SK-N-MC (cell line): ENCODE data around the gene PELI1.

Experiments
- DNase-seq: peaks from one replicate; pipeline ENCODE4 v3.0.0-alpha.2; 2011; ENCODE audit warnings: low read depth, low spot score
- H3K27ac ChIP-seq: fragments of 200-600 bp; sonication (generic); 2 replicates; pipeline ENCODE4 v1.5.1; 2016; ENCODE audit warnings: mixed run types
- H3K36me3 ChIP-seq: fragments of 200-600 bp; sonication (generic); 2 replicates; pipeline ENCODE4 v1.6.1; 2017; ENCODE audit warnings: antibody characterized with exemption, low read length, mixed read lengths; ENCODE audit not compliant: insufficient read depth
- H3K4me3 ChIP-seq: fragments of 200-600 bp; sonication (generic); 2 replicates; pipeline ENCODE4 v1.5.1; 2016
- H3K9ac ChIP-seq: fragments of 200-600 bp; sonication (generic); 2 replicates; pipeline ENCODE4 v1.8.0; 2017; ENCODE audit warnings: mixed run types, mixed read lengths; ENCODE audit not compliant: insufficient read length
- H3K9me3 ChIP-seq: fragments of 200-600 bp; sonication (generic); 2 replicates; pipeline ENCODE4 v1.6.1; 2017; ENCODE audit warnings: low read depth, mild to moderate bottlenecking, antibody characterized with exemption, low read length, moderate library complexity, mixed read lengths
- EZH2 ChIP-seq: fragments of 200-600 bp; sonication (generic); IDR thresholded peaks from one replicate; pipeline ENCODE4 v1.6.1; 2017; ENCODE audit warnings: antibody characterized with exemption
- FOXP2 ChIP-seq: optimal IDR thresholded peaks from 2 replicates; pipeline ENCODE3; 2011; ENCODE audit warnings: mild to moderate bottlenecking, moderate library complexity; ENCODE audit not compliant: insufficient read depth; ENCODE audit errors: extremely low read length, control extremely low read depth
- POLR2AphosphoS5 ChIP-seq: IDR thresholded peaks from 2 replicates; pipeline ENCODE4 v1.6.1; 2012; ENCODE audit warnings: mild to moderate bottlenecking, low read depth, low read length, borderline replicate concordance

Gene PELI1

DNA sequence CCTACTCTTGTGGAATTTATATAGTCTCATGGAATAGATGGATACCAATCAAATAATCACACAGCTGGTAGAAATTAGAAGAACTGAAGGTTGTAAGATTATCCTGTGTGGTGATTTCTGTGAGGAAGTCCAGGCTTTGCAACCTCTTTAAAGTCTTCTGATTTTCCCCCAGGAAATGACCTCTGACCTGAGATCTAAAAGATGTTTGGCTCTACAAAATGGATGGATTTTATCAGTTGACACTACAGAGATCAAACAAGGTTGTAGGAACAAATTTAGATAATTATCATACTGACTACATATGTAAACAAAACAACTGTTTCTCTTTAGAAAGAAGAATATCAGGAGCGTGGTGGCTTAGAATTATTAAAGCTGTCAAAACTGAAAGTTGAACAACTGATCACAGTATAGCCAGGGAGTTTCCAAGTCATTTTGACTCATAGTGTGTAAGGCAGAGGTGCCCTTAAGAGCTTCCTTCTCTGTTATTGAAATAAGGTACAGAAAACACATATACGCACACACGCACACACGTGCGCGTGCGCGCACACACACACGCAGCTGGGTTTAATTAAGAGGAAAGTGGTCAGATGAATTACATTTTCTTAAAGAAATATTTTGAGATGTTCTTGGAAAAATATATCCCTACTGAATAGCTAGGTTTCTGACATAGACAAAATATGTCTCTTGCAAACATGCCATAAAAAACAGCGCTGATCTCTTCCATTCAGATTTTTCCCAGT is 35.5 kb upstream of the PELI1 start:
- TF ChIP-seq EZH2 (no peak), FOXP2 (no peak), POLR2AphosphoS5 (no peak)
- no peaks in the 10 kb centered on the region for H3K36me3 ChIP-seq
- no peak for DNase-seq
- no peaks in the 10 kb centered on the region for H3K9me3 ChIP-seq
- H3K27ac ChIP-seq = no peak overlapping the region
- H3K4me3 ChIP-seq = no peak overlapping the region
- H3K9ac ChIP-seq = no peak overlapping the region

DNA sequence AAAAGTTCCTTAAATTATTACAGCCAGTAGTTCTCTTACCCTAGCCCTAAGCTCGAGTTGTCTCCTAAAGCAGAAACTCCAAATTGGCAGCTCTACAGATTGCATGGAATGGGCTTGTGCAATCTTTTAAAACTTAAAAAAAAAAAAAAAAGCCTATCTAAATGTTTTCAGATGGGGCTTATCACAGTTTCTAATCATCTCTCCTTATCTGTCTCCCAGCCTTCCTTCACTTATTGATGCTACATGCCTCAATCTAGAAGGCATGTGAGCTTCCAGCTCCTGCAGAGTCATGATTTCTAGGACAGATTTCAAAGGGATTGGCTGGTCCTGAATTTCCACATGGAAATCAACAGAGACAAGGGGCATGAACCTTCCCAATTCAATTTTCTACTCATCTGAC is 33.1 kb upstream of the PELI1 start:
- Histone ChIP-seq H3K36me3 (no peaks in the 10 kb centered on the region), H3K4me3 (no peak overlapping the region), H3K9me3 (no peaks in the 10 kb centered on the region), H3K27ac (peak overlapping the region; percentile 60), H3K9ac (no peak overlapping the region)
- no peak for DNase-seq
- TF ChIP-seq EZH2 = no peak
- no peak for TF ChIP-seq FOXP2
- no peak for TF ChIP-seq POLR2AphosphoS5

DNA sequence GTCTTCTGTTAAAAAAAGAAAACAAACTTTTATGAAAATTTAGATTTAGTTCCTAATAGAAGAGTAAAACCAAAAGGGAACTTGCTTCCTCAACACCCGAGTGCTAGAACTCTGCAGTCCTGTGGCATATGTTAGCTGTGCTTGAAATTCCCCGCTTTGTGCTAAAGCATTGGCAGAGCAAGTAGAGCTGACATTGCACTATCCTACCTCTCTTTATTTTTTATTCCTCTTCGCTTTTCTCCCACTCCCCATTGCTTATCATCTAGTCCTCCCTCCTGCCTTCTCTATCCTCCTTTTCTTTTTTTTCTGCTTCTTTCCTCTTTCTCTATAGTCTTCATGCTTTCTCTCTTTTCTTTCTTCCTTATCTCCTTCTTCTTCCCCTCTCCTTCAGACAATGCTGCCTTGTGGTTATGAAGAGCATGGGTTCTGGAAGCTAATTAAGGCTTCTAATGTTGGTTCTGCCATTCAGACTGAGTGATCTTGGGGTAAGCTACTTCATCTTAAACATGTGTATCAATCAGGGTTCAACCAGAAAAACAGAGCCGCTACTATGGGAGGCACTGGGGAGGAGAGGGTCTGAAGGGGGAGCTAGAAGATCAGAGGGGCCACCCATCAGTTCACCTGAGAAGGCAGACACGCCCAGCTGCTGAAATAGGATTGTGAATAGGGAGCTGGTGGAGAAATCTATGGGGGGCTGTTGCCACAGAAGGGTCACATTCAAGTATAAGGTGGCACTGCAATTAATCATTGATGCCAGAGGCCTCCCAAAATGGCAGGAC is 31.4 kb upstream of the PELI1 start:
- H3K4me3 ChIP-seq = no peak overlapping the region
- H3K27ac ChIP-seq = no peak overlapping the region
- TF ChIP-seq EZH2 (no peak), POLR2AphosphoS5 (no peak)
- H3K36me3 ChIP-seq = no peaks in the 10 kb centered on the region
- no peak overlapping the region for H3K9ac ChIP-seq
- no peaks in the 10 kb centered on the region for H3K9me3 ChIP-seq
- no peak for DNase-seq

DNA sequence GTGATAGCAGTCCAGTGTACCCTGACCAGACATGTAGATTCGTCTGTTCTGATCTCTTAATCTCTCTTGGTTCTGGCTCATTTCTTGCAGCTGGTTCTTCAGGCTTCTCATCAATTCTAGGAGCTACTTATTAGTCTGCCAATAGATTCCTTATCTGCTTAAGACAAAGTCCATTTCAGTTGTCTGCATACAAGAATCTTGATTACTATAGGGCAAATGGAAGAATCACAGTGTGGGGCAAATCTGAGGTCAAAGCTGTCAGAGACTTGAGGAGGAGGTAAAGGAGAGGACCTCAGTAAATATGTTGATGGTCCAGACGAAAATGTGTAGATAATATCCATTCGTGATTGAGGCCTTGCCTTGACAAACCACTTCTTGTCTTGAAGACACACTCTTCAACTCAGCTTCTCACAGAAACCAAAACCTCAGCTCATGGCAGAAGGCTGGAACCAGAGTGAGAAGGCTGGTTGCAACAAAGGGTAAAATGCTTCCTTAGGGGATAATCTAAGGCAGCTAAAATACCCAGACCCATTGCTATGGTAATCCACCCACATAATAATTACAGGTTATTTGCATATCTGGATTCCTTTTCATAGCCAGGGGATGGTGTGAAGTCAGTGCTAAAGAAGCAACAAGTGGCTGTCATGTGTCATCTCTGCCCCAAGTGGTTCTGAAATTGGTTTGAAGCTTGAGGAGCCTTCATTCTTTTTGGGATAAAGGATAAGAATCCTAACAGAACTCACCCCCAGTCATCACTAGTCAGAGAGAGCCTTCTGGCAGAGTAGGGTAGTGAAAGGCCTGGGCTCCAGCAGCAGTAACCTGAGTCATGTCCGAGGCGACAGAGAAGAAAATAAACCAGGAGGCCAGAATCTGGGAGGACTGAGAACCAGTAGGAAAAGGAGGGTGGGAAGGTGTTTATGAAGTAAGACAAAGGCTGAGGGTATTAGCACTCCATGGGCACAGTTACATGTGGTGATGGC is 29.2 kb upstream of the PELI1 start:
- no peak overlapping the region for H3K9ac ChIP-seq
- no peak overlapping the region for H3K27ac ChIP-seq
- no peaks in the 10 kb centered on the region for H3K36me3 ChIP-seq
- no peak overlapping the region for H3K4me3 ChIP-seq
- no peaks in the 10 kb centered on the region for H3K9me3 ChIP-seq
- TF ChIP-seq POLR2AphosphoS5 = no peak
- no peak for TF ChIP-seq EZH2
- no peak for TF ChIP-seq FOXP2
- DNase-seq = no peak

DNA sequence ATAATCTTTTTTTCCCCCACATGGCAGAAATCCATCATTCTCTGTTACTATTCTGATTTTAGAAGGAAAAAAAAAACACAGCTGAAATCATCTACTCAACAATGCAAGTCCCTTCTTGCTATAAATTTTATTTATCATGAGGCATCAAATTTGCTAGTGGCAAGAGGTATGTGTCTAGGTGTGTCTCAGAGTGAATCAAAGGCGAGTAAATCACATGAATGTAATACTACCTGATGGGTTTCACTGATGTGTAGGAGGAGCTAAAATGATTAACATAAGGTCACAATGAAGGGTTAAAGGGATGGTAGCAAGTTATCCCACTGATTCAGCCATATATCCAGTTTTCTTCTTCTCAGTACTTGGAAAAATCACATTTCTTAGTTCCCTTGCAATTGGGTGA is 24.5 kb upstream of the PELI1 start:
- no peaks in the 10 kb centered on the region for H3K9me3 ChIP-seq
- no peak for DNase-seq
- no peak overlapping the region for H3K4me3 ChIP-seq
- no peaks in the 10 kb centered on the region for H3K36me3 ChIP-seq
- H3K9ac ChIP-seq = no peak overlapping the region
- no peak overlapping the region for H3K27ac ChIP-seq
- no peak for TF ChIP-seq EZH2
- TF ChIP-seq POLR2AphosphoS5 = no peak
- no peak for TF ChIP-seq FOXP2

DNA sequence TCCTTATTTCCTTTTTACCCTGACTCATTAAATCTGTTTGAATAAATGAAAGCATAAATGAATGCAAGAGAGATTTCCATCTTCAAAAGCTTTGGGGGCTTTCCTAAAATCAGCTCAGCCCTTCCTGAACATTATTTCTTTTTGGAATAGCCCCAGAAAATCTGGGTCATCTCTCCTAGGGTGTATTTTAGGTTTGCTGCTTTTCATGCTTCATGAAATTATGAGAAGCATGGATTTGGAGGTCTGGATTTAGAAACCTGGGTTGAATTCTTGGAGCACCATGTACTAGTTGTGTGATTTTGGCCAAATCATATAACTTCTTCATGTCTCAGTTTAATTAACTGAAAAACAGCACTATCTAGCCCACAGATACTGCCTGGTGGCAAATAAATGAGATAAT is 24.0 kb upstream of the PELI1 start:
- H3K36me3 ChIP-seq = no peaks in the 10 kb centered on the region
- TF ChIP-seq EZH2 (no peak), POLR2AphosphoS5 (no peak), FOXP2 (no peak)
- no peaks in the 10 kb centered on the region for H3K9me3 ChIP-seq
- no peak overlapping the region for H3K27ac ChIP-seq
- no peak overlapping the region for H3K4me3 ChIP-seq
- no peak overlapping the region for H3K9ac ChIP-seq
- no peak for DNase-seq

DNA sequence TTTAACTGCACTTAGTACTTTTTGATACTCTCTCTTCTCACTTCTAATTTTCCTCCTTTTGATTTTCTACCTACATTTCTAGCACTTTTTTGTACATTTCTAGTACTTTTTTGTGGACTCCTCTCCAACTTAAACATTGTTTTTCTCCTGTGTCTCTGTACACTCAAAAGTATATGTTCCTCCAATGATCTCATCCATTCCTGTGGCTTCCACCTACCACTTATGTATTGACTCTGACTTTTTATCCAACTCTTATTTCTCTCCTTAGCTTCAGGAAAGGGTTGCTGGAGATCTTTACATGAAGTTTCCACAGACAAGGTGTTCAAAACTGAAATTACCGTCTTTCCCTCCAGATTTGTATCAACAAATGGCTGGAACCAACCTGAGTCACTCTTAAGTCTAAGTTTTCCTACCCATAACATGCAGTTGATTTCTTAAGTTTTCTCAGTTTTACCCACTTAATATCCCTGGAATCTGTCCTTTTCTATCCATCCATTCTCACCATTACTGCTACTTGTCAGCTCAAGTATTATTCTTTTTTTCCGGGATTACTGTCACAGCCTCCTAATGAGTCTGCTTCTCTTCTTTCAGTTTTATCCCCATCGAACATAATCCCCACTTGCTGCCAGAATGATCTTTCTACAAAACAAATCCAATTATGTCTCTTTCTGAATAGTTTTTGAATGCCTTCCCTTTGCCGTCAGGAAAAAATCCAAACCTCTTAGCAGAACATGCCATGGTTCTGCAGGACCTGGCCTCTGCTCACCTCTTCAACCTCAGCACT is 22.6 kb upstream of the PELI1 start:
- Histone ChIP-seq H3K4me3 (no peak overlapping the region), H3K9me3 (no peaks in the 10 kb centered on the region), H3K9ac (no peak overlapping the region), H3K36me3 (no peaks in the 10 kb centered on the region), H3K27ac (no peak overlapping the region)
- no peak for DNase-seq
- TF ChIP-seq POLR2AphosphoS5 (no peak), FOXP2 (no peak), EZH2 (no peak)
